GM21737 (cell line): Measurements from ENCODE around the gene AGAP1.

Experiments used
- ATAC-seq: cut with Tn5 transposase; IDR thresholded peaks from one replicate; pipeline ENCODE4 v1.9.1; 2021; ENCODE audit warnings: mild to moderate bottlenecking, moderate library complexity; ENCODE audit not compliant: unreplicated experiment

Gene AGAP1

DNA sequence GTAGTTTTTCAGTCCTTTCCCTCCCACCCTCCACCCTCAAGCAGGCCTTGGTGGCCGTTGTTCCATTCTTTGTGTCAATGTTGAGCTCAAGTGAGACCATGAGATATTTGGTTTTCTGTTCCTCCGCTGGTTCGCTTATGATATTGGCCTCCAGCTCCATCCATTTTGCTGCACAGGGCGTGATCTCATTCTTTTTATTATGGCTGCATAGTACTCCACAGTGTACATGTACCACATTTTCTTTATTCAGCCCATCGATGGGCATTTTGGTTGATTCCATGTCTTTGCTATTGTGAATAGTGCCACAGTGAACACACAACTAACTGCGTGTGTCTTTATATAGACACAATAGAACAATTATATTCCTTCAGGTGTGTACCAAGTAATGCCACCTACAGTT, 14.1 kb downstream of the AGAP1 start:
- ATAC-seq: no peak

DNA sequence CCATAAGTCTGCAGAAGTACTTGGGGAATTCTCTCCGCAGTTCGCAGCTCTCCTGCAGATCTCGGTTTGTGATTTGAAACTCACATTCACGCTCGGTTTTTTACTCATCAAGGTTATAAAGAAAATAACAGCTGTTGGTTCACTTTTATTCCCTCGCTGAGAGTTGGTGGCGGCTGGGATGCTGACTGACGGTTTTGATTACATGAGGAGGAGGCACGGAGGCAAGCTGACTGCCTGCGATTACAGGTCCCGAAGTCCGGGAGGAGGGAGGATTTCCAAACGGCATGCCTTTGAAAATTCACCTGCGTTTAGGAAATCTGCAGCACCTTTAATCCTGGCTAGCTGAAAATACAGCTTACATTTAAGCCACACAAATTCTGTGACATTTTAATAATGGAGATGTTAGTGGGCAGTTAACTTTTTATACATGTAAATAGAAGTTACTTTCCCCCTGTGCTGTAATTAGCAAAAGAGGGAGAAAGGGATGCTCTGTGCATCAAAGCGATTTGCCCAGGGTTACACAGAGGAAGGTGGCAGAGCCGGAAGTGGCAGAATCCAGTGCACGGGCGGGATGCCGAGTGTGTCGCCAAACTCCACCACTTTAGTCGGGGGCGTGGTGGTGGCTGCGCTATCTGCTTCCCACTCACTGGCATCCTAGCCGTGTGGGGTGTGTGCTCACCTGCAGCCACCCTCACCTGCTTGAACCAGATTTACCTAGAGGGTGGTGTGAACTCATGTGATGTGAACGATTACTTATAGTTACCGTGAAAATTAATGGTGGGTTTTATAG, 14.7 kb downstream of the AGAP1 start:
- ATAC-seq: no peak

DNA sequence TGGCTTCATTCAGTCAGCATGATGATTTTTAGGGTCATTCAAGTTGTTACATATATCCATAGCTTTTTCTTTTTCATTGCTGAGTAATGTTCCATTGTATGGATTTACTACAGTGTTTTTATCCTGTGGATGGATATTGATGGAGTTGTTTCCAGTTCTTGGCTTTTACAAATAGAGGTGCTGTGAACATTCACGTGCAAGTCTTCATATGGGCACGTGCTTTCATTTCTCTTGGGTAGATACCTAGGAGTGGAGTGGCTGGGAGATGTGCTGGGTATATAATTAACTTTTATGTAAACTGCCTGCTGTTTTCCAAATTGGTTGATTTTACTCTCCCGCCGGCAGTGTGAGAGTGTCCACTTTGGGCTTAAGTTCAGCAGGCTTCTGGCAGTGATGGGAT, 16.5 kb downstream of the AGAP1 start:
- ATAC-seq: no peak

DNA sequence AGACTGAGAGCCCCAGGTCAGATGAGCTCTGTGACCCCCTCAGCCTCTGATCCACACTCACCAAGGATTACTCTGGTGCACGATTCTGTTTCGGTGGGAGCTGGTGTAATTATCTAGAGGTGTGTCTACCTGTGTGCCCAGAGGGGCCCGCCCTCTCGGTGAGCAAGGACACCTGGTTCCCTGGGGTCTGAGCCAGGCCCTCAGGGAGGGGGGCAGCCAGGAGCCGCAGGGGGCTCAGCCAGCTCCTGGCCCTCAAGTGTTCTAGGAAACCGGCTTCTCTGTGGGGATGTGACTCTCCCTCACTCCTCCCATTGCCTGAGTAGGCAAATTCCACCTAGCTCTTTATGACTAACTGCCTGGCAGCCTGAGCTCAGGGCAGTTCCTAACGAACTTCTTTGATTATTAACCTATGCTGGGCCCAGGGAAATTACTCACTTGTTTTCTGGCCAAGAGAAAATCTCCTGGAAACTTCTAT, 17.4 kb downstream of the AGAP1 start:
- no peak for ATAC-seq

DNA sequence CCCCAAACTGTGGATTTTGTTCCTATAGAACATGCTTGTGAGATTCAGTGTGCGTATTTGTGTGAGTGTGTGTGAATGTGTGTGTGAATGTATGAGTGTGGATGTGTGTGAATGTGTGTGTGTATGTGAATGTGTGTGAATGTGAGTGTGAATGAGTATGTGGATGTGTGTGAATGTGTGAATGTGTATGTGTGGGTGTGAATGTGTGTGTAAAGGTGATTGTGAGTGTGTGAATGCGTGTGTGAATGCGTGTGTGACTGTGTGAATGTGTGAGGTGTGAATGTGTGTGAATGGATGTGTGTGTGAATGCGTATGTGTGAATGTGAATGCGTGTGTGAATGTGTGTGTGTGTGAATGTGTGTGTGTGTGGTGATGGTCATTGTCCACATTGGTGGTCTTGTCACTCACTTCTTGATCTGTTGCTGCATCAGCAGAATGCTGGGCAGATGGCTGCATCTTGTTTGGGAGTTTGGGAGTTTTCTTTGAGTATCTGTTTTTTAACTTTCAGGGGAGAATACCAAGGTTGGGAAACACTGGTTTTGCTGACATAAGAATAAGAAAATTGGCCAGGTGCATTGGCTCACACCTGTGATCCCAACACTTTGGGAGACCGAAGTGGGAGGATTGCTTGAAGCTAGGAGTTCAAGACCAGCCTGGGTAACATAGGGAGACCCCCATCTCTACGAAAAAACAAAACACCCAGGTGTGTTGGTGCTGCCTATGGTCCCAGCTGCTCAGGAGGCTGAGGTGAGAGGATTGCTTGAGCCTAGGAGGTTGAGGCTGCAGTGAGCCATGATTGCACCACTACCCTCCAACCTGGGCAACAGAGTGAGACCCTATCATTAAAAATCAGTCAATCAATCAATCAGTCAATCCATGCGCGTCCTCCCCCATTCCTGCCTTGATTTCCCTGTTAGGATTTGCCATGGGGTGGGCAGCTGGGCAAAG, 18.2 kb downstream of the AGAP1 start:
- ATAC-seq: no peak

DNA sequence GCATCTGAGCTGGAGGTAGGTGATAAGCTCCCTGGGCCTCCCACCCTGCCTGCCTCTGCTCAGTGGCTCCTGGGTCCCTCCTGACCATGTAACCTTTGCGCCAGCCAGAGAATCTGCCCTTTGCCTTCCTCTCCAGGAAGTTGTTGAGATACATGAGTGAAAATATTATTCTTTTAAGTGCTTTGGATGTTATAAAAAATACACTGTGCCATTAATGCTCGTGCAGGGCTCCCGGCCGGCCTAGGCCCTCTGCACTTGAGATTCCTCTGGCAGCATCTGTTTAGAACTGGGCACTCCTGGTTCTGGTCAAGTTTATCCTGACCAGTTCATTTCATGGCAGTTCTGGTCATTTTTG, 18.8 kb downstream of the AGAP1 start:
- no peak for ATAC-seq

DNA sequence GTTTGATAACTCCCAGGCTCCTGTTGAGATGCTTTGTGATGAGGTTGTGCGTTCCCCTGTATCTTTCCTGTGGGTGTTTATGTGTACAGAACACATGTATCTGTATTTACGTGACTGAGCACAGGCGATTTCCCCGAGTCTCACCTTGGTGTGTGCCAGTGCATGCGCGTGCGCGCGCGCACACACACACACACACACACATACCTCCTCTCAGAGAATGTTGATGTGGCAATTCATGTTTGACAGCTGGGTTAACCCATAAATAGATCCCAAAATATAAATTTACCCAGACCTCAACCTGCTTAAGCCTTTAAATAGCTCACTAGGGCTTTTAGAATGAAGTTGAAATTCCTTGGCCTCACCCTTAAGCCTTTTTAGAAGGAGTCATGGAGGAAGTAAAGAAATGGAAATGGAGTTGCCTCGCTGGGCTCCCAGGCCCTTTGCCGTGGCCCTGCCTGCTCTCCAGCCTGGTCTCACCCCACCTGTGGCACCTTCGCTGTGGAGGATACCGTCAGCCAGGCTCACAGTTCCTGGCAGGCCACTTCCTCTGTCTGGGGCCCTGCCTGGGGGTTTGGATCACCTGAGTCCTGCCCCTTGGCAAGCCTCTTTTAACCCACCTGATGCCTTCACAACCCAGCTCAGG, 20.3 kb downstream of the AGAP1 start:
- no peak for ATAC-seq

DNA sequence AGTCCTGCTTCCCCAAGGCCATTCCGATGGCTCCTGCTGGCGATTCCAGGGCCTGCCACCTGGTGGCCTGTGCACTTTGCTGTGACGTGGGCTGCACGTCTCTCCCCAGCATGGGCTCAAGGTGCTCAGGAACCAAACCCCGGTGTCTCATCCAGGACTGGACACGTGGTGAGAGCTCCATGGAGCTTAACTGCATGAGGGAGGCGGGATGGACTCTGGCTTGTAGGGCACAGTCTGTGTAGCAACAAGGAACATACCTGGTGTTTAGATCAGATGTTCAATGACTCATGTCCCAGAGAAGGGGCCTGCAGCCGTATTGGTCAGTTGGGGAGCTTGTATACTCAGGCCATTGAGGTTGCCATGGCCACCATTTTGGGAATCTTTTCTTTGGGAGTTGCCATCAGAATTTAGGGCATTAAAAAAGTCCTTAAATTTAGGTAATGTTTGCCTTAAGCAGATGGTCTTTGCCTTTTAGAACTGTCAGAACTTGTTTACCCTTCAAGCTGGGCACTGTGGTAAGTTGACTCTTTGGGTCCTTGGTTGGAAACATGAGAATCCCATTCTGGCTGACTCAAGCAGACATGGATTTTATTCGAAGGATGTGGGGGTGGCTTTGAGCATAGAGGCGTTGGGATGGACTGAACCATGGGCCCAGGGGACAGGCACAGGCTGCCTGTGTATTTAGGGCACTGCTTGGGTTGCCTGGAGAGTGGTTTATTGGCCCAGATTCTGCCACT, 21.0 kb downstream of the AGAP1 start:
- no peak for ATAC-seq

DNA sequence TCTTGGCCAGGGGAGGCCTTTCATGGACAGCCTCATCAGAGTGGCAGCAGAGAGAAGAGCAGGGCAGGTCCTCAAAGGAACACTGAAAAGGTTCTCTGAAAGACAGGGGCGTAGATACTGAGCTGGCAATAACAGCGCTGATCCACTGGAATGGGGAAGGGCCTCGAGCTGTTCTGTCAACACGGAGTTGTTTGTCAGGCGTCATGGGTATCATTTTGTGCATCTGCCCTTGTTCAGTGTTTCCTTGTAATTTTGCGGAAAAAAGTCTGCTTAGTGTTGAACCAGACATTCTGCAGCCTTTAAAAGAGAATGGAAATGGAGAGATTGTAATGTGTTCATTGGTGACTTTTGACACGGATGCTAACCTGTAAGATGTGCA, 21.5 kb downstream of the AGAP1 start:
- ATAC-seq: no peak

DNA sequence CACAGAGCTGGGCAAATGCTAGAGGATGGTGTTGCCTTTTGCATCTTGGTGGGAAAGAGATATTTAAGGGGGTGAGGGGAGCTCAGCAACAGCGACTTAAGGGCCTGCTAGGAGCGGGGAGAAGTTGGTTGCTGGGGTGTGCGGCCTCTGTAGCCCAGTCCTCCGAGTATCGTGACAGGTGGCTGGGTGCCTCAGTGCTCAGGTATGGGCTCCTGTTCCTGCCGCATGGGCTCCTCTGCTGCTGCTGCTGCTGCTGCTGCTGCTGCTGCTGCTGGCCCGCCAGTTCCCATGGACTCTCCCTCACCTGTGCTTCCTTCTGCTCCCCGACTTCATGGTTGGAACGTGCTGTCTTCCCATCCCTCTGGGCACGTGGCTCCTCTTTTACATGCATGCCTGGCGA, 22.0 kb downstream of the AGAP1 start:
- no peak for ATAC-seq

DNA sequence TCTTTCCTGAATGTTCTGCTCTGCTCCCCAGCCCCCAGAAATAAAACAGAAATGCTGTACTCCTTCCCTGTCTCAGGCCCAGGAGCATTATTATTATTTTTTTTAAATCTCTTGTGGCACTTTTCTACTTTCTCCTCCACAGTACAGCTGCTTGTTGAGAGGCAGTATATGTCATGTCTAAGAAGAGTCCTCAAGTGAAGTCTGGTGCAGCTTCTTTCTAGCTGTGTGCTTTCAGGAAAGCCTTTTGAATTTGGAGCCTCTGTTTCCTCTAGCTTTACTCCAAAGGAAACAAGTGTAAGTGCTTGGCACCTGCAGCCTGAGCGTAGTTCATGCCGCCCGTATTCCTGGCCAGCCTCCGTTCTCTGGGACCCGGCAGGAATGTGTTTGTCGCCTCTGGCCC, 22.4 kb downstream of the AGAP1 start:
- no peak for ATAC-seq

DNA sequence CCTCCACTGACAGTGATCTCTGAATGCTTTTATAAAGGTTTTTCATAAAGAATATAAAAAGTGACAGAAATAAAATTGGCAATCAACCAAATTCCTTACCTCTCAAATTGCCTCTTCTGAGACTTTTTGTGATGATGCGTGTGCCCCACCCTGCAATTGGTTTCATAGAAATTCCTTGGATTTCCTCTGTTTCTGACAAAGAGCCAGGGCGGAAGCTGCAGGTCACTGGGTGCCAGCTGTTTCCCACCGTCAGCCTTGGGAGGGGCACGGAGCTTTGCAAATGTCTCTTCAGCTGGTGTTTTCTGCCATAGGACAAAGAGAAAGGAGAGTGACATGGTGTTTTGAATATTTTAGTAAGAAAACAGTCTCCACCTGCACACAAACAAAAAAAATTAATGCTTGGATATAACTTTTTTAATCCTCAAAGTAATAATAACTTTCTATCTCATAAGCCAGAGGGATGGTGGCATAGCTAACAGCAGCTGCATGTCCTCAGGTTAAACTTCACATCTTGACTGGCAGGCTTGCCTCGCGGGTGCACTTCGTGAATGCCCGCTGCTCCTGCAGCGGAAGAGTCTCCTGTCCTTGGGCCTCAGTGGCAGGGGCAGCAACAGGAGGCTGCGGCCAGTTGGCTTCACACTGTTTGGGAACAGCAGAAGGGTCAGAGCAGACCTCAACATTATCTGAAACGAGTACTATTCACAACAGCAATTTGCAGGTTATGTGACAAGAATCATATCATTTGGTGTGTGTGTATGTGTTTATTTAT, 24.7 kb downstream of the AGAP1 start:
- no peak for ATAC-seq

DNA sequence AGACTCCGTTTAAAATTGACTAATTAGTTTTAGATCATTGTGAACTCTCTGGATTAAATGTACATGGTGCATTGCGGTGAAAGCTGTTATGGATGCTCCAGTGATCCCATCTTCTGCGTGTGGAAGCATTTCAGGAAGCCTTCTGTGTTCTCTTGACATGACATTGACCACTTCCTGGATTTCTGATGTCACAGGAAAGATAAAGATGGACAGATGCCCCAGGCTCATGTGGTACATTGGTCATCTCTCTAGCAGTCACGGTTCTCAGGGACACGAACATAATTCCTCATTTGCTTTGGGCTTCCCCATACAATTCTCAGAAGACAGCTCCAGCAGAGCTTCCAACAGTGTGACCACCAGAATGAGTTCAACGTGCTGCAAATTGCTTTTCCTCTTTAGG, 26.9 kb downstream of the AGAP1 start:
- no peak for ATAC-seq

DNA sequence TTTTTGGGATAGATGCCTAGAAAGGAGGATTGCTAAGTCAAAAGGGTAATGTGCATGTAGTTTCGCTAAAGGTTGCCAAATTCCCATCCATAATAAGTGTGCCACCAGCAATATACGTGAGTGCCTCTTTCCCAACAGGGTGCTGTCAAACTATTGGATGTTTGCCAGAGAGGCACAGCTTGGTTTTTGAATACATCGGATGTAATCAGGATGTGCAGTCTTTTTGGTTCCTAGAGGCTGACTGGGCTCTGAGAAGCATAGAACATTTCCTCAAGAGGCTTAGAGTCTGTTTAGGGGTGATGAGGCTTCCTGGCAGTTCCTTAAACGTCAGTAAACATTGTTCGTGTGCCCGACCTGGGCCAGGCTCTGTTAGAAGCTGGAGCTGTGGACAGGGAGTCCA, 28.0 kb downstream of the AGAP1 start:
- no peak for ATAC-seq

DNA sequence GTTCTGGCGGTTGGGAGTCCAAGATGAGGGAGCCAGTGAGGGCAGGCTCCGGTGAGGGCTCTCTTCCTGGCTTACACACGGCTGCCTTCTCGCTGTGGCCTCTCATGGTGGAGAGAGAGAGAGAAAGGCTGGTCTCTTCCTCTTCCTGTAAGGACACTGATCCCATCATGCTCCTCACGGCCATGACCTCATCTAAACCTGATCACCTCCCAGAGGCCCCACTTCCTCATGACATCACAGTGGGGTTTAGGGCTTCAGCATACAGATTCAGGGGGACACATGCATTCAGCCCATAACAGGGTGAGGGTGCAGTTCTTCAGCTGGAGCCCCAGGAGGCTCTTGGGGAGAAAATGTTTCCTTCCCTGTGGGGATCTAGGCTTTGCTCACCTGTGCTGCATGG, 29.2 kb downstream of the AGAP1 start:
- ATAC-seq: no peak

DNA sequence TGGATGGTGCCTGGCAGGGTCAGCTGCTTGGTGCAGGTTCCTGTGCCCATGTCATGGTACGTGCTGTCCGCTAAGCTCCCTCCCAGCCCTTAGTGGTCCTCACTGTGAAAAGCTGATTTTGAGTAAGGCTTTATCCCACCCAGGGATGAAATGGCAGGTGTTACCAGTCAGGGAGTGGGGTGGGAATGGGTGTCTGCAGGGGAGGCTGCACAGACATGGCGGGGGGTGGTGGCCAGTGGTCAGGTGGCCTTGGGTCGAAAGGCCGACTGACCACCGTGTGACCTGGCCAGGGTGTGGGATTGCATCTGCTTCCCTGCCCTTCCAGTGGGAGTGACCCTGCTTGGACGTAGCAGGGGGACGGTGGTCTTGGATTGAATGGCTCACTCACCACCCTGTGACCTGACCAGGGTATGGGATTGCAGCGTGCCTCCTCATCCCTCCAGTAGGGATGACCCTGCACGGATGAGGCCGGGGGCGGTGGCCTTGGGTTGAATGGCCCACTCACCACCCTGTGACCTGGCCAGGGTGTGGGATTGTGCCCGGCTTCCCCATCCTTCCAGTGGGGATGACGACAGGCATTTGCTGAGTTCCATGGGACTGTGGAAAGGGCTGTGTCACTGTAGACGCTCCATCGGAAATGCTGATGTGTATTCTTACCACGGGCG, 29.8 kb downstream of the AGAP1 start:
- ATAC-seq: no peak

DNA sequence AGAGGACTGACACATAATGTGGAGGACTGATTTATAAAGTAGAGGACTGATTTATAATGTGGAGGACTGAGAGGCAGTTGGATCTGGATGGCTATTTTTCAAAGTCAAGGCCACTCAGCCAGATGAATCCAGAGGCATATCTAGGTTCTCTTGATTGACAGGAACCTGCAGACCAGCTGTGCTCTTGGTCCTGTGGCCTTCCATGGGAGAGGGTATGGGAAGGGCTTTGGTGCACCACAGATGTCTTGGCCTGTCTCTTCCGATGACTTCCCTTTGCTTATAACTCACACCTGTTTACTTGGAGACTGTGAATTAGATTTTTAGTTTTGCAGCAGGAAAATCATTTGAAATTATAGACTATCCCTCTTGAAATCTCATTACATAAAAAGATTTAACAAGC, 32.3 kb downstream of the AGAP1 start:
- no peak for ATAC-seq

DNA sequence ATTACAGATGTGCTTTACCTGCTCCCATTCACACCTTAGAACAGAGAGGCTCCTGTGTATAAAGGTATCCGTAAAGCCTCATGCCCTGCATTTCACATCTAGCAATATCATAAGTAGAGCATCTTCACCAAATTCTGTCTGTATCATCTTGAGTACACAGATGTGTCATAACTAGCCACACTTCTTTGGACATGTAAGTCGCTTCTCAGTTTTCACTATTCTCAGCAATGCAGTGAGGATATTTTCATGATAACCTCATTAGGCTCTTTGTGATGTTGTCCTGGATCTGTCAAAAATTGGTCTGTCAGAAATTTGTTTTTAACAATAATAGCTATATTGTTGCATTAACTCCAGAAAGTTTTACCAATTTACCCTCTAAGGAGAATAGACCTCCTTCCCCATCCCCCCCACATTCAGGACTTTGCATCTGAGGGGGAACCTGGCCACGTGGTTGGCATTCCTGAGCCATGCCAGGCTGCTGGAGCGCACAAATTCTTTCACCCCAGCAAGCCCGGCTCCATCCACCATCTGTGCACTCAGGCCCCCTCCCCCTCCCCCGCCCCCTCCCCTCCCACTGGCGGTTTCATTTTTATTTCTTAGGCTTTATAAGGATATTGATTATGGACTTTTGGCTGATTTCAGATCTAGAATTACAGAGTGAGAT, 34.1 kb downstream of the AGAP1 start:
- no peak for ATAC-seq

DNA sequence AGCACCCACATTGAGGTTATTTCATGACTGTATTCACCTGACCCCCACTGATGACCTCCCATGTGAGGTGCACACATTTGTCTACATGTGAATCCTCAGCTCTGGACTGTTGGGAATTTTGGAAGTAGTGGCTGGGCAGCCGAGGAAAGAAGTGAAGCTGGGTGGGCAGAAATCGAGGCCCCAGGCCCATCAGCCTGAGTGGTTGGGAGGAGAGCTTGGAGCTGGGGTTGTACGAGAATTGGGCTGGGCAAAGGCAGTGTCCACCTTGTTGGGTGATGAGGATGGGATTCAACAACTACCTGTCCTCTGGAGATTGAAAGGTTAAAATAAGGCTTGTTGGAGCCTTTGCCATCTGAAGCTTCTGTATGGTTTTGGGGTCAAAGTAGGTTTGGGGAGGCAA, 35.8 kb downstream of the AGAP1 start:
- no peak for ATAC-seq
